ENCODE results near the gene MITF.

Gene MITF

GRCh38 chr3:69838217-69838616, 99.0 kb downstream of the MITF start:
- Histone ChIP-seq H3K4me3 (ENCODE audit: low read length) (no peak overlapping the region), H3K36me3 (ENCODE audit: control insufficient read depth, insufficient read depth, low read length) (no peaks in the 10 kb centered on the region), H3K4me1 (ENCODE audit: control insufficient read depth, insufficient read depth, low read length) (no peaks in the 10 kb centered on the region)

DNA sequence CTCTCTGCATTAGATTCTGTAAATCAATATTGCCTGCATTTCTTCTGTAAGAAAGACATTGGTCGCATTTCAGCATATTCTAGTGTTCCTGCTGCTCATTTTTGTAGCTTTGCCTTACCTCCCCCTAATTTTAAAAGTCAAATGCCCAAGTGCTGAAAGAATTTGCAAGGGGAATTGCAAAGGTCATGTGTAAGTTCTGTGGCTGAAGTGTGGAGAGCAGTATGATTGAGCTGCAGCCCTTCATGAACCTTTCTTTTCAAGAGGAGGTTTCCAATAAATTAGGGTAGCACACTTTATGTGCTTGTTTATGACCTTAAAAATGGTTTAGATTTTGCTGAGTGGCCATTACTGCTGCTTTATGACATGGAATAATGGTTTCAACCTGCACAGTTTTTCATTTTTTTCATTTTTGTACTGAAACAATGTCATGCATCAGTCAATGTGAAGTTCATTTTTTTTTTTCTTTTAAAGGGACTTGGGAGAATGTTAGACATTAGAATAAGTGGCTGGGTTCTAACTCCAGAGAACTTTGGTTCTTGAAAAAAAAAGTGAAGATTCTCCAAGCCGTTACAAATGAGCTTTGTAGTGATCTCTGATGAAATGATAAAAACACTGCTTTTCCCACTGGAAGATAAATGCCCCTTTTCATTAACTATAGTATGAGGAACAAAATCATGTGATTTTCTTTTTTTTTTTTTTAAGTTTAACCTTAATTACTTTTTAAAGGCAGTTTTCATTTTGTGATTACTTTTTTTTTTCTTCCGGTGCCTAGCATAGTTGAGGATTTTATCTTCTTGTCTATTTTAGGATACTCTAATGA, 99.6 kb downstream of the MITF start:
- no peaks in the 10 kb centered on the region for H3K4me1 ChIP-seq (ENCODE audit: control insufficient read depth, insufficient read depth, low read length)

More at GRCh38 chr3:69838217-69838616, 99.0 kb downstream of the MITF start:
- H3K27me3 ChIP-seq (ENCODE audit: control insufficient read depth, insufficient read depth, low read length), result no peaks in the 10 kb centered on the region
- H3K9ac ChIP-seq (ENCODE audit: low read length), result no peak overlapping the region
- H3K9me3 ChIP-seq (ENCODE audit: control insufficient read depth, low read length), result no peaks in the 10 kb centered on the region

GRCh38 chr3:69842351-69842750, 103.1 kb downstream of the MITF start:
- no peaks in the 10 kb centered on the region for H3K9me3 ChIP-seq (ENCODE audit: control insufficient read depth, low read length)
- no peaks in the 10 kb centered on the region for H3K27me3 ChIP-seq (ENCODE audit: control insufficient read depth, insufficient read depth, low read length)
- H3K4me3 ChIP-seq (ENCODE audit: low read length), result no peak overlapping the region
- H3K36me3 ChIP-seq (ENCODE audit: control insufficient read depth, insufficient read depth, low read length), result no peaks in the 10 kb centered on the region
- H3K4me1 ChIP-seq (ENCODE audit: control insufficient read depth, insufficient read depth, low read length), result no peaks in the 10 kb centered on the region
- H3K9ac ChIP-seq (ENCODE audit: low read length), result no peak overlapping the region

More for the DNA sequence above, 99.6 kb downstream of the MITF start:
- Histone ChIP-seq H3K9me3 (ENCODE audit: control insufficient read depth, low read length) (no peaks in the 10 kb centered on the region), H3K9ac (ENCODE audit: low read length) (no peak overlapping the region), H3K4me3 (ENCODE audit: low read length) (no peak overlapping the region), H3K27me3 (ENCODE audit: control insufficient read depth, insufficient read depth, low read length) (no peaks in the 10 kb centered on the region), H3K36me3 (ENCODE audit: control insufficient read depth, insufficient read depth, low read length) (no peaks in the 10 kb centered on the region)

GRCh38 chr3:69842789-69843188, 103.5 kb downstream of the MITF start:
- H3K36me3 ChIP-seq (ENCODE audit: control insufficient read depth, insufficient read depth, low read length), result no peaks in the 10 kb centered on the region
- H3K4me1 ChIP-seq (ENCODE audit: control insufficient read depth, insufficient read depth, low read length), result no peaks in the 10 kb centered on the region
- no peaks in the 10 kb centered on the region for H3K9me3 ChIP-seq (ENCODE audit: control insufficient read depth, low read length)
- H3K27me3 ChIP-seq (ENCODE audit: control insufficient read depth, insufficient read depth, low read length), result no peaks in the 10 kb centered on the region
- no peak overlapping the region for H3K4me3 ChIP-seq (ENCODE audit: low read length)
- H3K9ac ChIP-seq (ENCODE audit: low read length), result no peak overlapping the region

DNA sequence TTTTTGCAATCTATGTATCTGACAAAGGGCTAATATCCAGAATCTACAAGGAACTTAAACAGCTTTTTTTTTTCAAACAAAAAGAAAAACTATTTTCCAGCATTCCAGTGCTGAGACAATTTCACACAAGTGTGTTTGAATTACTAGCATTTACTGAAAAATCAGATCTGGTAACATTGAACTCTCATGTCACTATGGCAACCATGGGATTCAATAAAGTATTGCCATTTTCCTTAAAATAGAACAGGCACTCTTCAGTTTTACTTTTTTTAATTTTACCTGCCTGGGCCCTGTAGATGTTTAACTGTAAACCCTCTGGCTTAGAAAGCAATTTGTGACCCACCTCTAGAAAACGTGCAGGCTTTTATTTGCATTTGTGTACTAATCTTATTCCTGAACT, 105.4 kb downstream of the MITF start:
- no peak overlapping the region for H3K9ac ChIP-seq (ENCODE audit: low read length)
- H3K4me1 ChIP-seq (ENCODE audit: control insufficient read depth, insufficient read depth, low read length), result no peaks in the 10 kb centered on the region
- no peaks in the 10 kb centered on the region for H3K27me3 ChIP-seq (ENCODE audit: control insufficient read depth, insufficient read depth, low read length)
- H3K36me3 ChIP-seq (ENCODE audit: control insufficient read depth, insufficient read depth, low read length), result no peaks in the 10 kb centered on the region
- H3K9me3 ChIP-seq (ENCODE audit: control insufficient read depth, low read length), result no peaks in the 10 kb centered on the region
- no peak overlapping the region for H3K4me3 ChIP-seq (ENCODE audit: low read length)

GRCh38 chr3:69847303-69847702, 108.0 kb downstream of the MITF start:
- H3K4me3 ChIP-seq (ENCODE audit: low read length), result no peak overlapping the region
- H3K9me3 ChIP-seq (ENCODE audit: control insufficient read depth, low read length), result no peaks in the 10 kb centered on the region
- no peaks in the 10 kb centered on the region for H3K4me1 ChIP-seq (ENCODE audit: control insufficient read depth, insufficient read depth, low read length)
- no peak overlapping the region for H3K9ac ChIP-seq (ENCODE audit: low read length)
- H3K27me3 ChIP-seq (ENCODE audit: control insufficient read depth, insufficient read depth, low read length), result no peaks in the 10 kb centered on the region
- H3K36me3 ChIP-seq (ENCODE audit: control insufficient read depth, insufficient read depth, low read length), result no peaks in the 10 kb centered on the region

- H3K4me1 ChIP-seq (ENCODE audit: control insufficient read depth, insufficient read depth, low read length), result no peaks in the 10 kb centered on the region
- H3K36me3 ChIP-seq (ENCODE audit: control insufficient read depth, insufficient read depth, low read length), result no peaks in the 10 kb centered on the region
- H3K4me3 ChIP-seq (ENCODE audit: low read length), result no peak overlapping the region
- no peaks in the 10 kb centered on the region for H3K27me3 ChIP-seq (ENCODE audit: control insufficient read depth, insufficient read depth, low read length)
- no peaks in the 10 kb centered on the region for H3K9me3 ChIP-seq (ENCODE audit: control insufficient read depth, low read length)
- H3K9ac ChIP-seq (ENCODE audit: low read length), result no peak overlapping the region
These were observed 108.8 kb downstream of the MITF start for GRCh38 chr3:69848113-69848512.

- Histone ChIP-seq H3K4me1 (ENCODE audit: control insufficient read depth, insufficient read depth, low read length) (no peaks in the 10 kb centered on the region), H3K36me3 (ENCODE audit: control insufficient read depth, insufficient read depth, low read length) (no peaks in the 10 kb centered on the region), H3K9ac (ENCODE audit: low read length) (no peak overlapping the region), H3K27me3 (ENCODE audit: control insufficient read depth, insufficient read depth, low read length) (no peaks in the 10 kb centered on the region), H3K4me3 (ENCODE audit: low read length) (no peak overlapping the region), H3K9me3 (ENCODE audit: control insufficient read depth, low read length) (no peaks in the 10 kb centered on the region)
These were observed 111.6 kb downstream of the MITF start for GRCh38 chr3:69850849-69851248.

DNA sequence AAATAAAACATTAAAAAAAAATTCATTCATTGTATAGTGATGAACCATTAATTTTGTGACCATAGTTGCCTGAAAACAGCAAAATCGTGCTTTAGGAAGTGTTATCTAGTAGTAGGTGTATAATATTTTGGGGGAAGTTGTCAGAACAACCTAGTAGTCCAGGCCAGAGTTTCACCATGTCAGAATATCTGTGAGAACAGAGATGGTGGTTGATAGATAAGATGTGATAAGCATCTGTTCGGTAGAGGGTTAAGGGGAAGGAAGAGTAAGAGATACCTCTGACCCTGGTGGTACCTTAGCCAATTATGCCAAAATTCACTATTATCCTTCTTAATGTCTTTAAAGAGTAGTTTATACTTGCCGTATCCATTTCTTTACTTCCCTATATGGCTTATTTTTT, 113.8 kb downstream of the MITF start:
- Histone ChIP-seq H3K27me3 (ENCODE audit: control insufficient read depth, insufficient read depth, low read length) (no peaks in the 10 kb centered on the region), H3K9me3 (ENCODE audit: control insufficient read depth, low read length) (no peaks in the 10 kb centered on the region), H3K36me3 (ENCODE audit: control insufficient read depth, insufficient read depth, low read length) (no peaks in the 10 kb centered on the region), H3K4me3 (ENCODE audit: low read length) (no peak overlapping the region), H3K4me1 (ENCODE audit: control insufficient read depth, insufficient read depth, low read length) (peaks cover 6% of the 10 kb centered on the region), H3K9ac (ENCODE audit: low read length) (no peak overlapping the region)

- Histone ChIP-seq H3K9me3 (ENCODE audit: control insufficient read depth, low read length) (no peaks in the 10 kb centered on the region), H3K4me3 (ENCODE audit: low read length) (no peak overlapping the region), H3K27me3 (ENCODE audit: control insufficient read depth, insufficient read depth, low read length) (no peaks in the 10 kb centered on the region), H3K9ac (ENCODE audit: low read length) (no peak overlapping the region), H3K4me1 (ENCODE audit: control insufficient read depth, insufficient read depth, low read length) (peaks cover 6% of the 10 kb centered on the region), H3K36me3 (ENCODE audit: control insufficient read depth, insufficient read depth, low read length) (no peaks in the 10 kb centered on the region)
These were observed 116.3 kb downstream of the MITF start for GRCh38 chr3:69855436-69856162.

DNA sequence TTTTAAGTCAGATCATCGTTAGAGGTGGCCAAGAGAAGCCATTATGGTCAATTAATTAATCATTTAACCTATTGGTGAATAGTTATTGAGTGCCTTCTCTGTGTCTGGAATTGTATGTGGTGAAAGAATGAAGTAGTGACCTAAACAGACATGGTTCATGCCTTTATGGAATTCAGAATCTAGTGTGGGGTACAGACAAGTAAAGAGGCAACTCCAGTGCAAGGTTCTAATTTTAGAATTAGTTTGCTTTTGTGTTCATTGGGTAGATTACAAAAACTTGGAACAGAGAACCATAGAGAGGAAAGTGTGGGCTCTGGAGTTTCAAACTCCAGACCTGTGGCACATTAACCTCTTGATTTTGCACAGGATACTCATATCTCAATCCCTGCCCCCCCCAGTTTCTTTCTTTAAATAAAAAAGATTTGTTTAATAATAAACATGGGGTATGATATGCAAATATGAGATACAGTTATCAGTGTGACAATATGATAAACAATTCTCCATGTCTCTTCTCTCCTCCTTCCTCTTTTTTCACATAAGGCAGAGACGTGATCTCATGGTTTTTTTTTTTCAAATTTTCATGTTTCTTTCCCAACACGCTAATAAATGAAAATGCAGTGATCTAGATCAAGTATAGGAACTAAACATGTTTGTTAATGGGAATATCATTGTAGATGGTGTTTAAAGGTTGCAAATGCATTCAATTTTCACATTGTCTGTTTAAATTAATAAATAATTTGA, 117.9 kb downstream of the MITF start:
- Histone ChIP-seq H3K4me1 (ENCODE audit: control insufficient read depth, insufficient read depth, low read length) (peaks cover 6% of the 10 kb centered on the region), H3K9ac (ENCODE audit: low read length) (no peak overlapping the region), H3K27me3 (ENCODE audit: control insufficient read depth, insufficient read depth, low read length) (no peaks in the 10 kb centered on the region), H3K4me3 (ENCODE audit: low read length) (no peak overlapping the region), H3K9me3 (ENCODE audit: control insufficient read depth, low read length) (no peaks in the 10 kb centered on the region), H3K36me3 (ENCODE audit: control insufficient read depth, insufficient read depth, low read length) (no peaks in the 10 kb centered on the region)

DNA sequence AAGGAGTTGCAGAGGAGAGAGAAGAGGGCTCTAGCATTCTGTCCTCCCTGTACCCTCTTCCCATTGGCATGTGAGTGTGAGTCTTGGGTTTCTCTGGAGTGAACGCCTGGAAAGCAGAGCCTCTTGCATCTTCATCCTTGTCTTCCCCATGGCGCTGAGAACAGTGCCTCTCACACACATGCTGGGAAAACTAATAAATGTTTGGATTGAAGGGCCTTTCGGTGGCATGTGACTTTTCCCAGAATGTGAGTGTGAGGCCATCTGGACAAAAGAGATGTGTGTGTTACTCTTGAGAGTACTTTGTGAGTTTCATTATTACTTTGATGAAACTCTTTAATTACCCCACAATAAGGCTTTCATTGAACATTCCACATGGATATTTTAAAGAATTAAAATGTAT, 122.3 kb downstream of the MITF start:
- H3K4me3 ChIP-seq (ENCODE audit: low read length), result no peak overlapping the region
- H3K4me1 ChIP-seq (ENCODE audit: control insufficient read depth, insufficient read depth, low read length), result peaks cover 17% of the 10 kb centered on the region
- no peaks in the 10 kb centered on the region for H3K9me3 ChIP-seq (ENCODE audit: control insufficient read depth, low read length)
- no peaks in the 10 kb centered on the region for H3K27me3 ChIP-seq (ENCODE audit: control insufficient read depth, insufficient read depth, low read length)
- no peak overlapping the region for H3K9ac ChIP-seq (ENCODE audit: low read length)
- H3K36me3 ChIP-seq (ENCODE audit: control insufficient read depth, insufficient read depth, low read length), result no peaks in the 10 kb centered on the region
